Stimulated activated CD8-positive, alpha-beta memory T cell treated with anti-CD3 and anti-CD28 coated beads, Interleukin-7, amount 100 ng/mL, for 1 hour (primary cell): ENCODE results near the gene SHH.

Experiments
- DNase-seq, 2 donors: peaks; one replicate each; pipeline ENCODE4 v3.0.0-alpha.2; 2020; ENCODE audit warnings: low read depth in 2 of 2

SHH gene

DNA sequence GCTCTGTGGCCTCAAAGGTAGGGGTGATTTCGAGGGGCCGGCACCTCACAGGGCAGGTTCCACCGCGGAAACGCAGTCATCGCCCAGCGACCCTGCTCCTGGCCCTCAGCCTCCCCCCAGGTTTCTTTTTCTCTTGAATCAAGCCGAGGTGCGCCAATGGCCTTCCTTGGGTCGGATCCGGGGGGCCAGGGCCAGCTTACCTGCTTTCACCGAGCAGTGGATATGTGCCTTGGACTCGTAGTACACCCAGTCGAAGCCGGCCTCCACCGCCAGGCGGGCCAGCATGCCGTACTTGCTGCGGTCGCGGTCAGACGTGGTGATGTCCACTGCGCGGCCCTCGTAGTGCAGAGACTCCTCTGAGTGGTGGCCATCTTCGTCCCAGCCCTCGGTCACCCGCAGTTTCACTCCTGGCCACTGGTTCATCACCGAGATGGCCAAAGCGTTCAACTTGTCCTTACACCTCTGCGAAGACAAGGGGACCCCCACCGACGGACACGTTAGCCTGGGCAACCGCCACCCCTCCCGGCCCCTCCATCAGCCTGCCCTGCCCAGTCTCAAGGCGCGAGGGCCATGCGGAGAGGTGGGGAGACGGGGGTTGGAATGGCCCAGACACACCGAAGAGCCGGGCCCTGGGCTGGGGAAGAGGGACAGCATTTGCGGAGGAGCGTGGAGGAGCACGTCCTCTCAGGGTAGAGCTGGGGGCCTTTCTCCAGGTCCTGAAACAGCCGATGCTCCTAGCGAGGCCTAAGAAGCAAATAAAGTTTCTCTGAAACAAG, 6.0 kb downstream of the SHH start:
- no peak for DNase-seq

DNA sequence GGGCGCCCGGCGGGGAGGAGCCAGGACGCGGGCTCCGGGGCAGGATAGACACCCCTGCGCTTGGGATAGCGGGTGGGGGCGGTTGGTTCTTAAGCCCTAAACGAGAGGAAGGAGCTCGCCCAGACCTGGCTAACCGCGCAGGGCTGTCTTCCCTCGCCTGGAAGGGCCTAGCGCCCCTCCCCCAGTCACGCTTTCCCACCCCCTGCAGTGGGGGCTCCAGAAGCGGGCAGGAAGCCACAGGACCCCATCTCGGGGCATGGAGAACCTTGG, 6.5 kb downstream of the SHH start:
- no peak for DNase-seq

DNA sequence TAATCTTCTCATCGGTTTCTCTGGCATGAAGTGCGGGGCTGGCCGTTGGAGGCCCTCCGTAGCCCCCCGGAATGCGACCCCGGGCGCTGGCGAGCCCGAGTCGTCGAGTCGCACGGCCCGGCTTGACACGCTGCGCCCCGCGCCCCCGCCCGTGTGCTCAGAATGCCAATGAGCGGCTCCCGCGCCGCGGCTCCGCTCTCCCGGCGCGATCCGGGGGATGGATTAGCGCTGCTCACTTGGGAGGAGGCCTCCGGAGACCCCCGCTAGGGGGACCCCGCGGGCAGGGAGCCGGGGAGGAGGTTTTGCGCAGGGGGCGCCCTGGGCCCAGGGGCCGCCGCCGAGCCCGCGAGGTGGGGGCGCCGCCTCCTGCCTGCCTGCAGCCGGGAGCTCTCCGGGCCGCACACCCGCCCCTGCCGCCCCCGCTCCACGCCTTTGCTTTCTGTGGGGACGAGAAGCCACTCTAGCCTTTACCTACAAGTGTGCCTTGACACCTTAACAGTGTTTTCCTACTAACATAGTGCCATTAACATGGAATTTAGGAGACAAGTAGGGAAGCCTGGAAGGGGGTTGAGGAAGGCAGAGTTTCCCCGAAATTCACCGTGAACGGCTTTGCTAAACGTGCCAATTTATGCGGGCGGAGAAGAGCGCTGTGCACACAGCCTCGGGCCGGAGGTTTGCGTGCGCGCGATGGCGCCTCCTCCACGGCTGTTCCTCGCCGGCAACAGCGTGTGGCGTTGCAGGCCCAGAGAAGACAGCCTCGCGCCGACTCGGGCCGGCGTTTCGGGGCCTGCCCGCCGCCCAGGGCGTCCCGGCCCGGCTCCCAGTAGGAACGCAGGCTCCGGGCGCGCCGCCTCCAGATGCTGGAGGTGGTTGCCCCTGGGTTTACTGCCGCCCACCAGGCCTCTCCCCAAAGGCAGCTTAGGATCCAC, 7.1 kb downstream of the SHH start:
- DNase-seq: peak in 1 of 2 donors; percentile 25

DNA sequence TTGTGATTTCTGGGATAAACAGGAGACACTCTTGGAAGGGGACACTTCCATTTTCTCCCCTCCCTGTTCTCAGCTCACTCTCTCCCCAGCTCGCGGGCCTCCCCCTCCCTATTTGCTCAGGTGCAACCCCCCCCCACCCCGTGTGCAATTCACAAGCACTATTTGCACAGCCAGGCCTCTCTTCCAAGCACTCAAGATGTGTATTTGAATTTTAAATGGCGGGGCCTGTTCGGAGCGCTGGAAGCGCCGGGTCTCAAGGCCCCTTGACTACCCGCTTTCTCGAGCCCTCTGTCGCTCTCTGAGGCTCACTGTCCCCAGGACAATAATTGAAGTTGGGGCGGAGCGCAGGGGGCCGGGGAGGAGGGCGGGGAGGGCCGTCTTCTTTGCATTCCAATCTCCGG, 7.8 kb downstream of the SHH start:
- no peak for DNase-seq

DNA sequence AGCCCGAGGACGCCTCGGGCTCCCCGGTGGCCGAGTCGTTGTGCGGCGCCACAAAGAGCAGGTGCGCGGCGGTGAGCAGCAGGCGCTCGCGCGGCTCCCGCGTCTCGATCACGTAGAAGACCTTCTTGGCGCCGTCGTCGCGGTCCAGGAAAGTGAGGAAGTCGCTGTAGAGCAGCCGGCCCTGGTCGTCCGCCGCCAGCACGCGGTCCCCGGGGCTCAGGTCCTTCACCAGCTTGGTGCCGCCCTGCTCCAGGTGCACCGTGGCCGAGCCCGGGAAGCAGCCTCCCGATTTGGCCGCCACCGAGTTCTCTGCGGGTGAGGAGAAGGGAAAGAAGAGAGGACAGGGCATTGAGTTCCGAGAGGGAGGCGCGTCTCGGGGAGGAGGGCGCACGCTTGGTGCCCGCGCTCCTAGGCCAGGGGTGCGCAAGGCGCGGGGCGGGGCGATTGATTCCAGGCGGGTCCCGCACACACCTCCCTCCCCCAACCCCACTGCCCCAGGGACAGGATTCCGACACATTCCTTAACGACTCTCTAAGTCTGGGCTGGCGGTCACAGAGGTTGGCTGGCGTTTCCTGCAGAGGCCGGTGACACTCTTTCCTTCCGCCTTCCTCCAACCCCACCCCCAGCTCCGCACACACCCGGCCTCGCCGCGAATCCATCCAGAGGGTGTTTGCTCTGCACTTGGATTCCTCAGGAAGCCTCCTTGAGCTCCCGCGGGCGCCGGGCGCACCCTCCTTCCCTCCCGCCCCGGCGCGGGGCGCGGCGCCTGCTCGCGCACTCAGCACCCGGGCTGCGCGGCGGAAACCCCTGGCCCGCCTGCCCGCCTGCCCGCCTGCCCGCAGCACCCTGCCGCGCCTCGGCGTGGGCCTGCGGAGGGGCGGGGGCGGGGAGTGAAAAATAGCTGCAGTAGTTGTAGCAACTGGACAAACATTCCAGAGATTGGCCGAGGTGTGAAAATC, 8.6 kb downstream of the SHH start:
- DNase-seq: no peak

DNA sequence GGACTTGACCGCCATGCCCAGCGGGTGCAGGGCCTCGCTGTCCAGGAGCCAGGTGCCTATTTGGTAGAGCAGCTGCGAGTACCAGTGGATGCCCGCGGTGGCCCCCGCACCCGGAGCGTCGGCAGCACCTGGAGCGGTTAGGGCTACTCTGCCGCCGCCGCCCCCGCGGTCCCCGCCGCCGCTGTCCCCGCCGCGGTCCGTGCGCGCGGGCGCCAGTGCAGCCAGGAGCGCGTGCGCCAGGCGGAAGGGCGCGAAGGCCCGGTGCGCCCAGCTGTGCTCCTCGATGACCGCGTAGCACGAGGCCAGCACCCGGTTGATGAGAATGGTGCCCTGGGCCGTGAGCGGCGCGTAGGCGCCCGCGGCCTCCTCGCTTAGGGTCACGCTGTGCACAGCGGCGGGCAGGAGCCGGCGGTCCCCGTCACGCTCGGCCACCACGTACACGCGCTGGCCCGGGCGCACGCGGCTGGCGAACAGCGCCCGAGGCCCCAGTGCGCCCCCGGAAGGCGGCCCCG, 9.3 kb downstream of the SHH start:
- DNase-seq: no peak

DNA sequence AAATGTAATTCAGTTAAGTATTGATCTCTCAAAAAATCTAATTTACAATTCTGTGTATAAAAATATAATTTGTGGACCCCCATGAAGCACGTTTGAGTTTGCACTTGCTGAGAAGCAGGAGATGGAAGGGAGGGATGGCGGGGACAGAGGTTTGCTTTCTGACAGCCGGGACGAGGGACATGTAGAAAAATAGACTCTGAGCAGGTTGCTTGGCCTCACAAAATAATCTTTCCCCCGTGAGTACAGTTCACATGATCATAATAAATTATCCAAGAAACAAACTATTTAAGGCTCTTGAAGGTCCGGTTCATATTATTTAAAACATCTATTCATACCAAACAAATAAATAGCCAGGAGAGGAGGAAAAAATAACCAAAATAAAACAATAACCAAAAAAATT, 10.0 kb downstream of the SHH start:
- no peak for DNase-seq

DNA sequence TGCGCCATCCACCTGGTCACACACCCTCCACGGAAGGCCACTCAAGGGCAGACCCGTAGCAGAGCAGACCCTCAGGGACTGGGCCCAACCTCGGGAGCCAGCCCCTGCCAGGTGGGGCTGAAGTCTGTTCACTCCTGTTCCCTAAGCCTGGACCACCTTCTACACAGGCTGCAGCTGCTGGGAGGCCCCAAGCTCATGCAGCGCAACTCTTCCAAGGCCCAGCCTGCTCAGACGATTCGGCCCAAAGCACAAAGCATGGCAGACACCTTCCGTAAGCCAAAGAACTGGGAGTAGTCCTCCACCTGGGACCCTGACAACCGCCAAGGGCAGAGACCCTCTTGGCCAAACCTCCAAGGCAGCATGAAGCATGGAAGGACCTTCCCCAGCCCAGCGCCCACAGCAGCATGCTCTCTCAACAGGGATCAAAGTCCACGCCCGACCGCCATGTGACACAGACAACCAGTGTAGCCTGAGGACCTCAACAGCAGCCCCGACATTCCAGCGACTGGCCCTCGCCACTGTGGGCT, 11.5 kb downstream of the SHH start:
- no peak for DNase-seq

DNA sequence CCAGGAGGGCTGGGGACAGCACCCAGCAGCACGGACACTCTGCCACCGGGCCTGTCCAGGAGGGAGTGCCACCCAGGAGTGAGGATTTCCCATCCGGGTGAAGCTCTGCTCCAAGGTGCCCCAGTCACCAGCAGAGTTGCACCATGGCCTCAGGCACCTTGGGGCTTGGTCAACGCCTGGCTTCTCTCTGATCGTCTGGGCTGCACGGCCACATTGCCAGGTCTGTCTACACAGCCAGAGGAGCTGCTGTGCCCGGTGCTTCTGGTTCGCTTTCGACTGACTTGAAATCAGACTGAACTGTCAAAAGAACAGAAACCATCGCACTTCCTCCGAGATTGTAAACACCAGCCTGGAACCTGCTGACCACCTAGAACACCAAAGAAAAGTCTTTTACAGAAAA, 12.0 kb downstream of the SHH start:
- no peak for DNase-seq

DNA sequence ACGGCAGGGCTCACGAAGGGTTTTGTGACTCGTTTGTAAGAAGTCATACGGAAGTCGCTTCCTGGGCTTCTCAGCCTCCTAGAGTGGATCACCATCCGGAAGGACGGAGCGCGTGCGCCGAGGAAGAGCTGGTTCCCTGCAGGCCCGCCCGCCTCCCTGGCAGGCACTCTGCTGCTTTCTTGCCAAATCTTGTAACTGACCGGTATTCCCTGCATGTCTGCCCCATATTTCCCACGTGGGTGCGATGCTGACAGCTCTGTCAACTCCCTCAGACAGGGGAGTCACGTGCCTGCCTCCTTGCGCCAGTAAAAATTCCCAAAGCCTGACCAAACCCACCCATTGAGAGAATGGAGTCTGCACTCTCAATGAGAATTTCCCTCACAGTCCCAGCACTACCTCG, 12.7 kb downstream of the SHH start:
- no peak for DNase-seq

DNA sequence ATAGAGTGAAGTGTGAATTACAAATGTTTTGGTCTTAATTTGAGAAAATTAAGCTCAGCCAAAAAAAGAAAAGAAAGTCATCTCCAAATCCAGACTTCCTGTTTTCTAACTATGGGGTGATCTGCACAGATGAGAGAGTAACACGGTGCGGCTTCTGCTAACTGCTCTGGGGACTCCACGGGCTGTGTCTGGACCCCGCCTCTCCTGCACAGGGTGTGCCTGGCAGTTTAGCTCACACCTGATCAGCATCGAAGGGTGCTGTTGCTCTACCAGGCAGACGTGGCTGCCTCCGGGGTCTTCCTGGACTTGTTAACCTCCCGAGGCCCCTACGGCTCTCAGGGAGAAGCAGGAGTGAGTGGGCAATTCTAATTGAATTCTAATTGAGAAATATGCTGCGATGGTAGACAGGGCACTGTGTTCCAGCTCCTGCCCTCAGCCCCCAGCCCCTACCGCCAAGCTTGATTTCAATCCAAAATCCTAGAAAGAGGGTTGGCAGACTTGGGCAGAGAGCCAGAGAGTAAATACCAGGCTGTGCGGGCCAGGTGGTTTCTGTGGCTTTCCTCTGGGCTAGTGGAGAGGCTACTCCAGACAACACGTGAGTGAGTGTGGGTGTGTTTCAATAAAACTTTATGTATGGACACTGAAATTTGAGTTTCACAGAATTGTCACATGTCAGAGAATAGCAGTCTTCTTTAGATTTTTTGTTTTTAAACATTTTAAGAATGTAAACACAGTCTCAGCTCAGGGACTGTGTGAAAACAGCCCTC, 13.4 kb downstream of the SHH start:
- DNase-seq: no peak

DNA sequence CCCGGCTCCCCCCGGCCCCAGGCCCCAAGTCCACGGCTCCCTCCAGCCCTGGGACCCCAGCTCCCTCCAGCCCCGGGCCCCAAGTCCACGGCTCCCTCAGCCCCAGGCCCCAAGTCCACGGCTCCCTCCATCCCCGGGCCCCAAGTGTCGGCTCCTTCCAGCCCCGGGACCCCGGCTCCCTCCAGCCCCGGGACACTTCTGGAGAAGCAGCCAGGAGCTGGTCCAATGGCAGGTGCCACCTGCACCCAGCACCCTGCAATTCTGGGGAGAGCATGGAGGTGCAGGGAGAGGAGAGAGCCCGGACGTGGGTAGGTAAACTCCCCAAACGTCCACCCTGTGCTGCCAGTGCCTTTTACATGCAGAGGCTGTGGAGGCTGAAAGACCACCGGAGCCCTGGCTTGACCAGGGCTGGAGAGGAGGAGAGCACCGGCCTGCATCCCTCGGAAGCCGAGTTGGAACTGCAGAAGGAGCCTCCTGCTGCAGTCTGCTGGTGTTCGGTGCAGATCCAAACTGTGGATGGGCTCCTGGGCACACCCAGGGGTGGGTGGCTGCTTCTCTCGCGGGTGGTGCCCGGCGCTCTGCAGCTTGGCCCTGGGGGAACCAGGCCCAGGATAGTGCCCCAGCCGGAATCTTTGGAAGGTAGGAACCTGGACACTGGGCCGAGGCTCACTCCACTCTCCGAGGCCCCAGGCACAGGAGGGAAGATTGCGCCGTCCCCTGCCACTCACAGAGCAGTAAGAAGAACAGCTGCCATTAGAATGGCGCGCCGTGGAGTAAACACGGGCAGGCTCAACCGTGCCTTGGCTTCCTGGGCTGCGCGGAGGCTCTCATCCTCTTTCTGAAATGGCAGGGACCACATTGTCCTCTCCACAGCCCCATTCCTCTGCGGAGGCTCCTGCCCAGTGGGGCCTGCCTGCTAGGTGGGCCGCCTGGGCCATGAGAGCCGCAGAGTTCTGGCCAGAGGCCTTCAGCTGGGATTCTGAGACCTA, 14.7 kb downstream of the SHH start:
- no peak for DNase-seq

DNA sequence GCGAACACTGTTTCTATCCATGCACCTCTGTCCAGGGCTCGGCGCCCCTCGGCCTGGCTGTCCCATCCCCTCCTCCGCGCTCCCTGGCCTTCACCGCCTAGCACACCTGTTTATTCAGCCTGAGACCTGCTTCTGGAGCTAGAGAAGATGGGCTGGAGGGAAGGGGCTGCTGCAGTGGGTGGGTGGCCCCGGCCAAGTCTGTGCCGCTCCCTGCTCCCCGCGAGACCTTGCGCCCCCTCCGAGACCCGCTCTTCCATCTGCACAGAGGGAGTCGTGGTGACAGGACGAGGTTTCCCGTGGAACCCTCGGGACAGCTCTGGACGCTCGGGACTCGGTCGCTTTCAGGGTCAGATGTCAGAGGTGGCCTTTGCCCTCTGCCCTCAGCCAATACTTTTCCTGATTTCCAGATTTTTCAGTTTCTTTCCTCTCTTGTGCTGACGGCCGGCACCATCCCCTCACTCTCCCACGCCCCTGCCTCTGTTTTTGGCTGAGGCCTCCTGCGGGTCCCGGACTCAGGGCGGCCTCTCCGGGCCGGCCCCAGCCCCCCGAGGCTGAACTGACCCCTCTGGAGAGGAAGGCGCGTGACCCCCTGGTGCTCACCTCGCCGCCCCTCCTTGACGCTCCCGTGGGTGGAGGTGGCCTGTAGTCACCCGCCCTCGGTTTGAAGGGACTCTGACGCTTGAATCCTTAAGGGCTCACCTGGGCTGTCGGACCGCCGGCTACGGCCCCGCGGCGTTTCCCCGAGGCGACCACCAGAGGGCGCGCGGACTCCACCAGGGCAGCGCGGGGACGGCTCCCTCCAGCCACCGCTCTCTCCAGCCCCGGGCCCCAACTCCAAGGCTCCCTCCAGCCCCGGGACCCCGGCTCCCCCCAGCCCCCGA, 15.6 kb downstream of the SHH start:
- DNase-seq: peak; percentile 23 to 54

DNA sequence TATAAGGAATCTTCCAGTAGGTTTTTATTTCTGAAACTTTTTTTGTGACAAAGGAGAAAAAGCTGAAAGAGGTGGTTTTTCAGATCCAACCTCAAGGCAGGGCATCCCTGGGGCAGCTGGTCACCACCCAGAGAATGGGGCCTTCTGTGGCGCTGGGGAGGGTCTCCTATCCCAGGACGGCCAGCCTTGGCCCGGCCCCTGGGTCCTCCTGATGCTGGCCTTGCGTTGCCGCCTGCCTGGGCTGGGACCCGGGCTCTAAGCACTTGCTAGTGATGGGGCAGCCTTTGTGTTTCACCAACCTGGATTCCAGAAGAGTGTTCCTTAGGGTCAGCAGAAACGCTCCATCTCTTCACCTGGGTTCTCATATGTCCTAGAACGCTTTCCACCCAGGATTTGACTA, 16.3 kb downstream of the SHH start:
- no peak for DNase-seq

DNA sequence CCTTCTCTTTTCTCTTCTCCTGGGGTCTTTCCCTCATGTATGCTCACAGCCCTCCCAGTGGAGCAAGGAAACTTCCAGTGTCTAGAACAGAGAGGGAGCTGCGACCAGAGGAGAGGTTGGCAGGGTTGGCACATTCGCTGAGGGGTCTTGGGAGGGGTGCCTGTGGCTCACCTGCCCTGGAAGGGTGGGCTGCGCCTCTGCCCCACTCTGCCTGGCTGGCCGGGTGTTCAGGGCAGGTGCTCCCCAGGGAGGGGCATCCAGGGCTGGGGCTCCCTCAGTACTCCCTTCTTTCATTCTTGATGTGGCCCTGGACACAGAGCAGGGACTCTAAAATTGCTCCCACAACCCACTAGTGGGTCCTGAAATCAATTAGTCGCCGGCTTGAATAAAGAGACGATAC, 16.9 kb downstream of the SHH start:
- no peak for DNase-seq

DNA sequence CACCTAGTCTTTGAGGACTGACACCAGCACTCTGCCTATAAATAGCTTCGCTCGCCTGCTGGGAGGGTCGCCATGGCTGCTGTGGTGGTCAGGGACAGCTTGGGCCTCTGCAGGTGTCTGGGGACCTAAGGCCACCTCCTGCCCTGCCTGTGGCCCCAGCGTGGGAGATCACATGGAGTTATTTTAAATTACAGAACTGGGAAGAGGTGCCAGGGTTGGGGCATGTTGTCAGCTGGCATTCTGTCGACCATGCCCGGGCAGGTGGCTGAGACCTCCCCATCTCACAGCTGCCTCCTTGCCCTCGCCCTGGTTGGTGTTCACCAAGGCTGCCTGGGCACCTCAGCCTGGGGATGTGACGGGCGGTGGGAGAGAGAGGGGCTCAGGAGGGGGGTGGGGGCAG, 18.1 kb downstream of the SHH start:
- DNase-seq: no peak

DNA sequence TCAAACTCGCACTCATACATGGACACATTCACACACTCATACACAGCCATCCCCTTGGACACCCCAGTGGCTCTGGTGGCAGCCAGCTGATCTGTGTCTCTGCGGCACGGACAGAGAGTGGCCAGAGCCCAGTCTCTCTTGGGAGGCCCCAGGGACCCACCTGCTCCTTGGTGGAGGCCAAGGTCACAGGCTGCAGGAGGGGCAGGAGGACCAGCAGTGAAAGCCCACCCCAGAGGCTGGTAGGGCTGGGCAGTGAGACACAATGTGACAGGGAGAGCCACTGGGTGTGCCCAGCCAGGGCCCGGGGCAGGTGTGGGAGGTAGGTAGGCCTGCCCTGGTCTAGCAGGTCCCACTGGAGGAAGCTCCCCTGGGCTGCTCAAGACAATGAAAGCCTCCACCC, 18.5 kb downstream of the SHH start:
- DNase-seq: no peak

DNA sequence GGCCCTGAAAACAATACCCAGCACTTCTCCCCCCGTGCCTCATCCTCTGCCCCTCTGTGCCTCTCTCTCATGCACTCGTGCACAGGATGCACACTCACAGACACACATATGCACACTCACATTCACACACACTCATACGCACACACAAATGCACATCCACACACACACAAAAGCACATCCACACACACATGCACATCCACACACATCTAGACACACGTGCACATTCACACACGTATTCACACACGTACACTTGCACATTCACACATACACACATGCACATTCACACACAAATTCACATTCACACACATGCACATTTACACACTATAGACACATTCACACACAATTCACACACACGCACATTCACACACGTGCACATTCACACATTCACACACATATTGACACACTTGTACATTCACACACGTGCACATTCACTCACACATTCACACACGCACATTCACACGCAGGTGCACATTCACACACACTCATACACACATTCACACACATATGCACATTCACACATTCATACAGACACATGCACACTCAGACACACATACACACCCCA, 19.2 kb downstream of the SHH start:
- no peak for DNase-seq
